ENCODE results near the gene SLAMF9. TPM values are rescaled to one million over a fixed set of nuclear protein-coding genes. Genes with fewer than 3 reads are reported as not detected.
A peak's percentile ranks its signal among the peaks of the same experiment; 100 is the strongest.

The SLAMF9 gene
- total RNA-seq, 2 donors from 2014 or later = not detected

GRCh38 chr1:159917533-159918351 lies 36.3 kb downstream of the SLAMF9 start:
- H3K27ac ChIP-seq = peak overlapping the region; percentile 2 to 61
- TF ChIP-seq CTCF (IDR thresholded peaks at IDR 0.05) = no peak
- peaks cover 21 to 75% of the 10 kb centered on the region in 2 donors for H3K4me1 ChIP-seq (ENCODE audit: control insufficient read depth in 1 of 2, low read depth in 2 of 2)
- H3K9me3 ChIP-seq = no peaks in the 10 kb centered on the region
- ATAC-seq (ENCODE audit: insufficient number of reproducible peaks, low FRiP score, low read depth) = no peak
- DNase-seq (ENCODE audit: low spot score) = no peak
- H3K4me3 ChIP-seq = no peak overlapping the region
- peaks cover 29% of the 10 kb centered on the region for H3K36me3 ChIP-seq
- H3K27me3 ChIP-seq (replicated peaks; ENCODE audit: insufficient read depth) = no peaks in the 10 kb centered on the region

- DNase-seq (ENCODE audit: low spot score) (no peak), ATAC-seq (ENCODE audit: insufficient number of reproducible peaks, low FRiP score, low read depth) (no peak)
- Histone ChIP-seq H3K27ac (peak overlapping the region; percentile 61 to 63), H3K9me3 (no peaks in the 10 kb centered on the region), H3K4me3 (no peak overlapping the region), H3K4me1 (ENCODE audit: control insufficient read depth in 1 of 2, low read depth in 2 of 2) (peaks cover 9 to 66% of the 10 kb centered on the region in 2 donors), H3K27me3 (replicated peaks; ENCODE audit: insufficient read depth) (no peaks in the 10 kb centered on the region), H3K36me3 (peaks cover 29% of the 10 kb centered on the region)
- no peak for TF ChIP-seq CTCF (IDR thresholded peaks at IDR 0.05)
These were observed 37.6 kb downstream of the SLAMF9 start for GRCh38 chr1:159916242-159917051.

- H3K4me3 ChIP-seq = no peak overlapping the region
- TF ChIP-seq CTCF (IDR thresholded peaks at IDR 0.05) = no peak
- ATAC-seq (ENCODE audit: insufficient number of reproducible peaks, low FRiP score, low read depth) (no peak), DNase-seq (ENCODE audit: low spot score) (no peak)
- no peaks in the 10 kb centered on the region for H3K27me3 ChIP-seq (replicated peaks; ENCODE audit: insufficient read depth)
- H3K36me3 ChIP-seq = peaks cover 29% of the 10 kb centered on the region
- peaks cover 11 to 66% of the 10 kb centered on the region in 2 donors for H3K4me1 ChIP-seq (ENCODE audit: control insufficient read depth in 1 of 2, low read depth in 2 of 2)
- H3K9me3 ChIP-seq = no peaks in the 10 kb centered on the region
- H3K27ac ChIP-seq = peak overlapping the region; percentile 61 to 63
These were observed 38.3 kb downstream of the SLAMF9 start for GRCh38 chr1:159915571-159916241.

- Histone ChIP-seq H3K36me3 (peaks cover 20% of the 10 kb centered on the region), H3K4me3 (no peak overlapping the region), H3K4me1 (ENCODE audit: control insufficient read depth in 1 of 2, low read depth in 2 of 2) (peaks cover 17 to 62% of the 10 kb centered on the region in 2 donors), H3K27me3 (replicated peaks; ENCODE audit: insufficient read depth) (no peaks in the 10 kb centered on the region), H3K27ac (no peak overlapping the region), H3K9me3 (no peaks in the 10 kb centered on the region)
- ATAC-seq (ENCODE audit: insufficient number of reproducible peaks, low FRiP score, low read depth) = no peak
- no peak for TF ChIP-seq CTCF (IDR thresholded peaks at IDR 0.05)
- no peak for DNase-seq (ENCODE audit: low spot score)
These were observed 39.6 kb downstream of the SLAMF9 start for GRCh38 chr1:159914252-159915018.

Measured in thoracic aorta (tissue), 2 donors.